ENCODE results near the gene TM9SF4. TPM values are rescaled to one million over a fixed set of nuclear protein-coding genes. Genes with fewer than 3 reads are reported as not detected.

The TM9SF4 gene, protein sequence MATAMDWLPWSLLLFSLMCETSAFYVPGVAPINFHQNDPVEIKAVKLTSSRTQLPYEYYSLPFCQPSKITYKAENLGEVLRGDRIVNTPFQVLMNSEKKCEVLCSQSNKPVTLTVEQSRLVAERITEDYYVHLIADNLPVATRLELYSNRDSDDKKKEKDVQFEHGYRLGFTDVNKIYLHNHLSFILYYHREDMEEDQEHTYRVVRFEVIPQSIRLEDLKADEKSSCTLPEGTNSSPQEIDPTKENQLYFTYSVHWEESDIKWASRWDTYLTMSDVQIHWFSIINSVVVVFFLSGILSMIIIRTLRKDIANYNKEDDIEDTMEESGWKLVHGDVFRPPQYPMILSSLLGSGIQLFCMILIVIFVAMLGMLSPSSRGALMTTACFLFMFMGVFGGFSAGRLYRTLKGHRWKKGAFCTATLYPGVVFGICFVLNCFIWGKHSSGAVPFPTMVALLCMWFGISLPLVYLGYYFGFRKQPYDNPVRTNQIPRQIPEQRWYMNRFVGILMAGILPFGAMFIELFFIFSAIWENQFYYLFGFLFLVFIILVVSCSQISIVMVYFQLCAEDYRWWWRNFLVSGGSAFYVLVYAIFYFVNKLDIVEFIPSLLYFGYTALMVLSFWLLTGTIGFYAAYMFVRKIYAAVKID
- total RNA-seq = 10 to 100 TPM; 77.2 to 84.8 TPM
- 46.0 TPM for polyA plus RNA-seq (2013, experiment 1 of 2)
- polyA plus RNA-seq (2013, experiment 2 of 2) = 44.3 TPM
- long read RNA-seq, experiment 1, partial matches to known transcripts = 9 of 16 reads
- long read RNA-seq, experiment 1, other reads (novel, unspliced or antisense) = 6 of 16 reads
- long read RNA-seq, experiment 2, full-length matches to known transcripts = 86 of 139 reads
- long read RNA-seq, experiment 2, partial matches to known transcripts = 17 of 139 reads
- long read RNA-seq, experiment 2, other reads (novel, unspliced or antisense) = 36 of 139 reads
- long read RNA-seq, experiment 3, full-length matches to known transcripts = 248 of 371 reads
- long read RNA-seq, experiment 3, partial matches to known transcripts = 25 of 371 reads
- long read RNA-seq, experiment 3, other reads (novel, unspliced or antisense) = 98 of 371 reads
- long read RNA-seq, experiment 4, full-length matches to known transcripts = 9 of 23 reads
- long read RNA-seq, experiment 4, partial matches to known transcripts = 3 of 23 reads
- long read RNA-seq, experiment 4, other reads (novel, unspliced or antisense) = 11 of 23 reads

DNA sequence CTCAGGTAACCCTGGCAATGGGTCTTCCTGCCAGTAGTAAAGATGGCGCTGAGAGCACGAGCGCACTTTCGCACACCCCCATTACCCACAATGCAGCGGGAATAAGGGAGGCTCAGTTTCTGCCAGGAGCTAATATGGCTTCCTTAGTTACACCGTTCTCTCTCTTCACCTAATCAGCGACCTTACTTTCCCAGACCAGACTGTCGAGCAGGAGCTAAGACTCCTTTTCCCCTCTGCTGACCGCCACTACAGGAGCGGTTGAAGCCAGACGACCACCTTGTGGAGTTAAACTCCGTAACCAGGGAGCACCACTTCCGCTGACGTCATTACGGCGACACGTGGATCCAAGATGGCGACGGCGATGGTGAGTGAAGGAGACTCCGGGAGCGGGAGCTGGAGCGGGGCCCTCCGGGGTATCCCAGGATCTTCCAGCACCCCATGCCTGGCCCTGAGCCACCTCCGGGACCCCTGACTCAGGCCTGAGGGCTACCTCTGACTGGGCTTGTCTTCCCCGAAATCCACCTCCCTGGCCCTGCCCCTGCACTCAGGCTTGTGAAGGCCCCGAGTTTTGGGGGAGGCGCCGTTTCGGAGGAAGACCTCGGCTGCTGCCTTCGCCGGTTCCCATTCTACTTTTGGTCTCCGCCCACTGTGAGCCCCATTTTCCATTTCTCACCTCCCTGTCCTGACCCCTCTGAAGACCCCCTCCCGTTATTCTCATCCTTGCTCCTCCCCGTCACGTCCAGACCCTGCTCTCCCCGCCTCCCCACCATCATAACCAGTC is at the start of gene TM9SF4:
Gene TM9SF4 (plus strand): TSS at position 323 of the 781 bp plus-strand sequence. CDS start 27 bp downstream, at position 350.
- Histone ChIP-seq H3K4me3 (ENCODE audit: low read length) (peak within 1 kb of the TSS; percentile 93), H3K36me3 (ENCODE audit: control insufficient read depth, insufficient read depth, low read length) (no peaks in the 10 kb centered on the region), H3K27ac (ENCODE audit: low read depth, low read length) (peak within 1 kb of the TSS; percentile 95), H3K4me1 (ENCODE audit: control insufficient read depth, insufficient read depth, low read length) (peaks cover 2% of the 10 kb centered on the region), H3K27me3 (ENCODE audit: control insufficient read depth, insufficient read depth, low read length, poor library complexity, severe bottlenecking) (peaks cover 4% of the 10 kb centered on the region), H3K9me3 (ENCODE audit: control insufficient read depth, low read length) (no peaks in the 10 kb centered on the region), H3K9ac (ENCODE audit: extremely low read depth, low read length, poor library complexity, severe bottlenecking) (peak within 1 kb of the TSS; percentile 98)
- peak within 1 kb of the TSS; percentile 98 for H3K4me3 Mint-ChIP-seq
- TF ChIP-seq, protein P1, sequence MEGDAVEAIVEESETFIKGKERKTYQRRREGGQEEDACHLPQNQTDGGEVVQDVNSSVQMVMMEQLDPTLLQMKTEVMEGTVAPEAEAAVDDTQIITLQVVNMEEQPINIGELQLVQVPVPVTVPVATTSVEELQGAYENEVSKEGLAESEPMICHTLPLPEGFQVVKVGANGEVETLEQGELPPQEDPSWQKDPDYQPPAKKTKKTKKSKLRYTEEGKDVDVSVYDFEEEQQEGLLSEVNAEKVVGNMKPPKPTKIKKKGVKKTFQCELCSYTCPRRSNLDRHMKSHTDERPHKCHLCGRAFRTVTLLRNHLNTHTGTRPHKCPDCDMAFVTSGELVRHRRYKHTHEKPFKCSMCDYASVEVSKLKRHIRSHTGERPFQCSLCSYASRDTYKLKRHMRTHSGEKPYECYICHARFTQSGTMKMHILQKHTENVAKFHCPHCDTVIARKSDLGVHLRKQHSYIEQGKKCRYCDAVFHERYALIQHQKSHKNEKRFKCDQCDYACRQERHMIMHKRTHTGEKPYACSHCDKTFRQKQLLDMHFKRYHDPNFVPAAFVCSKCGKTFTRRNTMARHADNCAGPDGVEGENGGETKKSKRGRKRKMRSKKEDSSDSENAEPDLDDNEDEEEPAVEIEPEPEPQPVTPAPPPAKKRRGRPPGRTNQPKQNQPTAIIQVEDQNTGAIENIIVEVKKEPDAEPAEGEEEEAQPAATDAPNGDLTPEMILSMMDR (conservative IDR thresholded peaks at IDR 0.05) = no peak
- peak within 1 kb of the TSS; percentile 100 for H3K27ac Mint-ChIP-seq
- peaks cover 10% of the 10 kb centered on the region for H3K4me1 Mint-ChIP-seq
- peaks cover 8% of the 10 kb centered on the region for H3K36me3 Mint-ChIP-seq (ENCODE audit: low read depth)
- H3K27me3 Mint-ChIP-seq (ENCODE audit: insufficient read depth) = peaks cover 7% of the 10 kb centered on the region
- 0% methylated on average over 15 to 38 of the region's 38 CpGs for WGBS, 2 experiments (ENCODE audit: insufficient coverage in 1 of 2, insufficient read length in 1 of 2)
- no peaks in the 10 kb centered on the region for H3K9me3 Mint-ChIP-seq
- DNase-seq = peak; percentile 97

DNA sequence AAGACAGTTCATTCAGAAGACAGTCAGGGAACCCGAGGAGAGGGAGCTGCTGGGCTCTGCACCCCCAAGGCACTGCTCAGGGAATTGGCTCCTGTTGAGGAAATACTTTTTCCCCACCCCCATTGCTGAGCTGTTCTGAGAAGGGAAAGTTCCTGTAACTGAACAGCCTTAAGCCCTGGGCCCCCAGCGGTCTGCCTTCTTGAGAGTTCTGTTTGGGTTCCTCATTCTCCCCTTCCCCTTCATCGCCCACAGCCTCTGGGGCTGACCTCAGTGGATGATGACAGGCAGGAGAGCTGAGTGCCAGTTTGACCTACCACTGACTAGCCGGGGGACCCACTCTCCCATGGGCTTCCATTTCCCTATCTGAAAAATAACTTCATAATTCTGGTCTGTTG is 46.7 kb upstream of the TM9SF4 start:
- H3K27me3 Mint-ChIP-seq (ENCODE audit: insufficient read depth) = peaks cover 41% of the 10 kb centered on the region
- H3K36me3 ChIP-seq (ENCODE audit: control insufficient read depth, insufficient read depth, low read length) = no peaks in the 10 kb centered on the region
- H3K27ac Mint-ChIP-seq = no peak overlapping the region
- no peak overlapping the region for H3K9ac ChIP-seq (ENCODE audit: extremely low read depth, low read length, poor library complexity, severe bottlenecking)
- H3K27ac ChIP-seq (ENCODE audit: low read depth, low read length) = no peak overlapping the region
- H3K9me3 ChIP-seq (ENCODE audit: control insufficient read depth, low read length) = no peaks in the 10 kb centered on the region
- H3K4me3 Mint-ChIP-seq = no peak overlapping the region
- TF ChIP-seq, protein P1 (conservative IDR thresholded peaks at IDR 0.05) = no peak
- H3K36me3 Mint-ChIP-seq (ENCODE audit: low read depth) = no peaks in the 10 kb centered on the region
- H3K4me3 ChIP-seq (ENCODE audit: low read length) = no peak overlapping the region
- no peak for DNase-seq
- no peaks in the 10 kb centered on the region for H3K4me1 ChIP-seq (ENCODE audit: control insufficient read depth, insufficient read depth, low read length)
- 75 to 88% methylated on average over 1 to 4 of the region's 4 CpGs for WGBS, 2 experiments (ENCODE audit: insufficient coverage in 1 of 2, insufficient read length in 1 of 2)
- H3K4me1 Mint-ChIP-seq = no peaks in the 10 kb centered on the region
- peaks cover 21% of the 10 kb centered on the region for H3K27me3 ChIP-seq (ENCODE audit: control insufficient read depth, insufficient read depth, low read length, poor library complexity, severe bottlenecking)
- H3K9me3 Mint-ChIP-seq = no peaks in the 10 kb centered on the region

Measured in endodermal cell (in vitro differentiated cells).